NCI-H510A treated with DMSO at 0.1 percent for 48 hours (cell line): ENCODE results near the gene PTPN11.

Experiments used
- DNase-seq: peaks from one replicate; lab custom pipeline; 2025; lab: John Stamatoyannopoulos, UW

PTPN11 gene

DNA sequence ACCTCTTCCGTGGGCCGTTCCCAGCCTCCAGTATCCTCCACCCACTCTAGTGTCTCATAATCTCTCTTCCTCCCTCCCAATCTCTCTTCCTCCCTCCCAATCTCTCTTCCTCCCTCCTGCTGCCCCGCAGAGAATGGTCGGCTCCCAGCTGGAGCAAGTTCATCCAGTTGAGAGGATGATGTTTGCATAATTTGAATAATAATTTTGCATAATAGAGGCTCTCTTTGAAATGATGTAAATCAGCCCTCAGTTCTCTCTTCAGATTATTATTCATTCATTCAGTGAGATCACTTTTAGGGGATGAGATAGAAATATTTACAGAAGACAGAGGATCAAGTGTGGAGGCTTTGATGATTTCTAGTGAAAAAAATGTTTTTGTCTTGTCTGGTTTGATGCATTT is 125.0 kb downstream of the PTPN11 start:
- no peak for DNase-seq

DNA sequence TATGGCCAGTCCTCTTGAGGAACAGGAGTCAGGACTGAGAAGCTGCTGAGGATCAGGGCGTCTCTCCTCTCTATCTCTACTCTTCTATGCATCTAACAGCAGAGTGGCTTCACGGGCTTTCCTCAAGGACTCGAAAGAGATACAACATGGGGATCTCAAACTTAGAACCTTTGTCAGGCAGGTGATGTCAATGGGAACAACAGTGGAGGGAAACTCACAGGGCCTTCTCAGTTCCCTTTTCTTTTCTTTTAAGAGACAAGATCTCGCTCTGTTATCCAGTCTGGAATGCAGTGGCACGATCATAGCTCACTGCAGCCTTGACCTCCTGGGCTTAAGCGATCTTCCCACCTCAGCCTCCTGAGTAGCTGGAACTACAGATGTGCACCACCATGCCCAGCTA is 127.6 kb downstream of the PTPN11 start:
- no peak for DNase-seq

DNA sequence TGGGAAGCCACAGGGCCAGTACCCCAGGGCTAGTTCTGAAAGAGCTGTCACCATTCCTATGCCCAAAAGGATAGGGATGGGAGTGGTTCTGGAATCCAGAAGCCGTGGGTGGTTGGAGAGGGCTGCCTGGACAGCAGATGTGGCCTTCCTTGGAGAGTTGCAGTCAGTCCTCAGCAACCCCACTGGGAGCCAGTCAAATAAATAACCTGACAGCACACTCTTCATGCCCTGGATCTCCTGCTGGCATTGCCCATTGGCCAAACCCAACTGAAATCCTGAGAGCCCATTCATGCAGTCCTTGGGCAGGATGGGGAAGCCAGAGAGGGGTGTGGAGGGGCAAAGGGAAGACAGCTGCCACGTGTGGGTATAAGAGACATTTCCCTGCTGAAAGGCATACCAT is 128.2 kb downstream of the PTPN11 start:
- no peak for DNase-seq

DNA sequence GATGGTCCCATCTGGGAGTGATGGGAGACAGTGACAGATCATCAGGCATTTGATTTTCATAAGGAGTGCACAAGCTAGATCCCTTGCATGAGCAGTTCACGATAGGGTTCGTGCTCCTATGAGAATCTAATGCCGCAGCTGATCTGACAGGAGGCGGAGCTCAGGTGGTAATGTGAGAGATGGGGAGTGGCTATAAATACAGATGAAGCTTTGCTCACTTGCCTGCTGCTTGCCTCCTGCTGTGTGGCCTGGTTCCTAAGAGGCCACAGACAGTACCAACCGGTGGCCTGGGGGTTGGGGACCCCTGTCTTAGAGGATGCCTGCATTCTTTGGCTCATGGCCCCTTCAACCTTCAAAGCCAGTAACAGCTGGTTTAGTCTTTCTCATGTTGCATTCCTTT is 130.3 kb downstream of the PTPN11 start:
- DNase-seq: no peak

DNA sequence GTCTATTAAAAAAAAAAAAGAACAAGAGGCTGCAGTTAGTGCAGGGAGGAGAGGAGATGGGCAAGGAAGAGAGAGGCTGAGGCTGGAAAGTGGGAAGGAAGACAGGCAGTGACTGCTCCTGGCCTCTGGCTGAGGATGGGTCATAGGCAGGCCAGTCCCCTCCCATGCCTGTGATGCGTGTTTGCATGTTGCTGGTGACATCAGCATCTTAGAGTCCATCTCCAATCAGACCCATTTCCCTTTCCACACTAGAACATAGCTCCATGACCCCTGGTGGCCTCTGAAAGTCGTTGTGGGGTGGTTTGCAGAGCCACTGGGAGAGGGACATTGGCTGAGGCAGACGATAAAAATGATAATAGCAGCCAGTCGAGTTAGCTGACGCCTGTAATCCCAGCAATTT is 132.9 kb downstream of the PTPN11 start:
- DNase-seq: no peak

DNA sequence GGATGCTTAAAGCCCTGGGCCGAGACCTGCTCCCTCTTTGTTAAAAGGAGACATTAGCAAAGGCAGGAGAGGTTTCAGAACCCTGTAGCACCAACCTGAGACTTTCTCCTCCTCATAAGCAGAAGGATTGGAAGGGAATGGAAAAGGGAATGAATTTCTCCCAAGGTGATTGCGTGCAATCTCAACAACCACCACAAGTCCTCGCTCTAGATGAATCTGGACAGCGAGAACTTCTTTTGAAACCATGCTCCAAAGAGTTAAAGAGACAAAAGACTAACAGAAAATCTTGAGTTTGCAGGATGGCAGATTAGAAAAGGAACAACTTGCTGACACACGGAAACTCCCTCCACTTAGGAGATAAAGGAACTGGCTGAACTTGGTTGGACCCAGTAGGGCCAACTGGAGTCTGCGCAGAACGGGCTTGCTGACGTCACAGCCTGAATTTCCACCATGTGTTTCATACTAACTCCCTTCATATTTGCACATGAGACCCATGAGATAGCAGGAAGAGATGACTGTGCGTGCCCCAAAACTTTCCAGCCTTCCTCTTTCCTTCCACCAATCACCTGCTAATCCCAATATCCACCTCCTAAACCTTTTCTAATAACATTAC is 137.0 kb downstream of the PTPN11 start:
- DNase-seq: no peak

DNA sequence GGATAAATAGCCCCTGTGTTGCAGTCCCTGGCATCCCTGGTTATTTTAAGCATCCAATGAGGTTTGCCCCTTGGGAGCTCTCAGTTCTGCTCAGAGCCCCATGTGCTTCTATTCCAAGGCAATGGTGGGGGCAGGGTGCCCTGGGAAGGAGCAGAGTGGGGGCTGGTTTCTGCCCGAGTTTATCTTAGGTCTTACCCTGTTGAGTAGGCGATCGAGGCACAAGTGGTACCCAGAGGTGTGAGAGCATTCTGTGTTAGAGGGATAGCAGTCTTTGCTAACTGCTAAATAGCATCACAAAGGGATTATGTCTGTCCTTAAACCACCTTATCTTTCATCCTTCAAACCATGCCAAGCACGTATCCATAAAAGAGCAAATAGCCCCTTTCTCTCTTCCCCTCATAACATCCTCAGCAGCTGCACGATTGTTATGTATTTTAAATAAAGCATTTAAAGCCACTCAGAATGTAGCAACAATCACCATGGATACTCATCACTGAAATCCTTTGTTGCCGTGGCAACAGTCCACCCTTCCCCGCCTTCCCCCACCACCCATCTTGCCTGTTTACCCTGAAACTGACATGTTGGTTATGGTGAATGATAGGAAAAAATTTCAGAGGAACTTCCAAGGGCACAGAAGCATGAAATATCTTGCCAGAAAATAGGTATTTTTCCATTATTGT is 139.3 kb downstream of the PTPN11 start:
- no peak for DNase-seq
